ENCODE data around the gene TSPYL1. TPM values are rescaled to one million over a fixed set of nuclear protein-coding genes. Genes with fewer than 3 reads are reported as not detected.
"Not testable (repeated sequence)": the region's sequence is repeated elsewhere in the genome, so short reads cannot be mapped to it uniquely, and the experiment has no call there.

TSPYL1 gene
- polyA plus RNA-seq, 12 donors, result 41.1 to 385 (median 54.4) TPM

GRCh38 chr6:116304538-116305097 is 24.9 kb upstream of the TSPYL1 start:
- DNase-seq, result no peak

GRCh38 chr6:116301104-116301503 is 21.4 kb upstream of the TSPYL1 start:
- no peak for DNase-seq

- no peak for DNase-seq
Measured at GRCh38 chr6:116300566-116300965, 20.8 kb upstream of the TSPYL1 start.

- no peak for DNase-seq
Measured at GRCh38 chr6:116298973-116299372, 19.2 kb upstream of the TSPYL1 start.

DNA sequence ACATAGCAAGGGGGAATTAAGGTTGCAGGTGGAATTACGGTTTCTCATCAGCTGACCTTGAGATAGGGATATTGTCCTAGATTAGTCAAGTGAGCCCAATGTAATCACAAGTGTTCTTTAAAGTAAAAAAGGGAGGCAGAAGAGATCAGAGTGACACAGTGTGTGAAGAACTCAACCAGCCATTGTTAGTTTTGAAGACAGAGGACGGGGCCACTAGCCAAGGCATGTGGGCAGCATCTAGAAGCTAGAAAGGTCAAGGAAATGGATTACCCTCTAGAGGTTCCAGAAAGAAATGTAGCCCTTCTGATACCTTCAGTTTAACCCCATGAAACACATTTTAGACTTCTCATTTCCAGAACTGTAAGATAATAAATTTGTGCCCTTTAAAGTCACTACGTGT is 18.5 kb upstream of the TSPYL1 start:
- no peak for DNase-seq

DNA sequence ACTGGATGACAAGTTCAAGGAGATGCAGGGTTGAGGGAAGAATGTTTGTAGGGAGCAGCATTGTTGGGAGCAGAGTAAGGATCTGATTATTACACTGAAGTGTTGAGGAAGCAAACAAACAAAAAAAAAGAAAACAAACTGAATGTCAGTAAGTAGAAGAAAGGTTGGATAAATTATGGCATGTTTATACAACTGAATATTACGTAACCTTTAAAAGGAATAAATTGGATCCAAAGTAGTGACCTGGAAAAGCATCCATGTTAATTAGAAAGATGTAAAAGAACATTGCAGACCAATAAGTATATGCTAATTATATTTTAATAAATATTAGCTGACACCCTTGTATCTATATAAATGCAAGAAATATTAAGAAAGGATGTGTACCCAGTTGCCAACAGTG is 12.8 kb upstream of the TSPYL1 start:
- DNase-seq, result no peak

DNA sequence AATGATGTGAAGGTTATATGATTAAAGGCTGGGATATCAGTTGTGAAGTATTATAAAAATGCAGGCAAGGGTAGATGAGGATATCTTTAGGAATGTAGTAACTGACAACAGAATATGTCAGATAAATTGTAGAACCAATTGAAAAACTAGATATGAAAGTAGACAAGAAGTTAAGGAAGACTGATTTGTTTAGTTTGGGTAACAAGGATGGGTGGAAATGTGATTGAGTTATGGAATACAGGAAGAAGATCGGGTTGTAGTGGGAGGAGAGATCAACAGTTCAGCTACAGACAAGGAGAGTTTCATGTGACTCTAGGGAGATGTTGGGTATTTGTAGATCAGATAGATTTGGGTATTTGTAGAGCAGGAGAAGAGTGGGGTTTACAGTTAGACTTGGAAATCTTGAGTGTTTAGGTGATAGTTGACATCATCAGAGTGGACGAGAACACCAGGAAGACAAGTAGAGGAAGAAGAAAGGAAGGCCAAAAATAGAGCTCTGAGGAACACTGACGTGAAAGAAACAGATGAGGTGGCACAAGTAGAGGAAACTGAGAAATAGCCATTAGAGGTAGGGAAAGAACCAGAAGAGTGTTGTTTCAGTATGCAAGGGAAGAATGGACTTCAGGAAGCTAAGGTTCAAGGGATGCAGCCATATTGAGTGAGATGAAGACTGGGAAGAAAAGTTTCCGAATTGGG is 12.1 kb upstream of the TSPYL1 start:
- DNase-seq, result no peak

GRCh38 chr6:116290799-116291198 is 11.1 kb upstream of the TSPYL1 start:
- DNase-seq, result no peak

GRCh38 chr6:116289876-116290275 is 10.1 kb upstream of the TSPYL1 start:
- no peak for DNase-seq

DNA sequence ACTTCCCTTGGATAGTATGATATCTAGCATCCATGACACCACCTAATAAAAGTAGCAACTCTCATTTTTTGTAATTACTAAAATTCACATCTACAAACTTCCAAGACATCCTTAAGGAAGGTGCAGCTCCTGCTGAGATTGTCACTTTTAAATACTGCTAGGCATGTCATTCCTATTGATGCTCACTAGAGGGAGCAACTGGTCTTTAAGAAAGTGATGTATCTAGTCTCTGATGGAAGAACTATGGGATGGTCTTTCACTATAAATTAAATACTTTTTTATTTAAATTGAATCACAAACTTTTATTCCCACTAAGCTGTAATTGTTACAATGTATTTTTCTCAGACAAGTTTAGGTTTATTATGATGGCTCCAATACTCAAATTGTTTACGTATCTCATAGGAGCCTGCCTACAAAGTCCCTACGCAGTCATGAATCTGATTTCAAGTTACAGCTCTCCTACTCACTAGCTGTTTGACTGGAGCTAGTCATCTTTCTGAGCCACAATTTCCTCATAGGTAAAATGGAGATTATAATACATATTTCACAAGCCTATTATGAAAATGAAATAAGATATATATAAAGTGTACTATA is 8.1 kb upstream of the TSPYL1 start:
- no peak for DNase-seq

DNA sequence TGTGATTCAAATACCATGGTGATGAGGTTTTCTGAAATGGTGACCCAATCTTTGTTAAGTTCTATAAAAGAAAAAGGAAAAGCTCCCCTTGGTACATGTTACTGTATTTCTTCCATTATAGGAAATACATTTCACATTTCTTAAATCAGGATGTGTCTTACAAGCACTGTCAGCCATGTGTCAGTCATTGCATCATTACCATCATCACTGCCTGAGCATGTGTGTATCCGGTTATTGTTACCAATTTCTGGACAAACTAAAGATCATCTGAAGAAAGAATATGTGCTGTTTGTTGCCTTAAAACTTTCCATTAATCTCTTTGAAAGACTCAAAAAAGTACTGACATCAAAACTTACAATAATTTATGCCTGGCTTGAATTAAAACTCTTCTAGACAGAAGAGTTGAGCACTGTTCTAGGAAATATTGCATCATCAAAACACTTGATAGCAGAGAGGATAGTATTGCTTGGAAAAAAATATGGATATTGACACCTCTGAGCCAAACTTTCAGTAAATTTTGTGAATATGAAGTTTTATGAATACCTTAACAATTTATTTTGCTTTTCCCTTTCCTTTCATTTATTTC is 7.1 kb upstream of the TSPYL1 start:
- no peak for DNase-seq

GRCh38 chr6:116284984-116285383 is 5.3 kb upstream of the TSPYL1 start:
- DNase-seq, result not testable (repeated sequence)

GRCh38 chr6:116283191-116283590 is 3.5 kb upstream of the TSPYL1 start:
- DNase-seq, result no peak

DNA sequence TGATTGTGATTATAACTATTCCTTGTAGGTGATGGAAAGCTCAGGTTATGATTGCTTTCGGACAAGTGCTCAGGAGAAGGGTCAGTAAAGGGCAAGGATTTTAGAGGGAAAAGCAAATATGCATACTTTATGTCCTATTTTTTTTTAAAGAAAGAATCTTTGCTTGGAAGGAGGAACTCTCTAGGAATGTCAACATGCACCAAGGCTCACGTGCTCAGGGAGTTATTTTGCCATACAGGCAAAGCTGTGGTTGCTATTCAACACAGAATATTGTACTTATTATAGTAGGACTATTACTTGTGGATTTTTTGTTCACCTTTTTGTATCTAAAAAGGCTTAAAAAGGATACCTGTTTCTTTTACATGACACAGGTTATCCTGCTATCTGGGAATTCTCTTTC is 3.0 kb upstream of the TSPYL1 start:
- no peak for DNase-seq

GRCh38 chr6:116280933-116281316 is 1.2 kb upstream of the TSPYL1 start:
- DNase-seq, result no peak

GRCh38 chr6:116280161-116280932 is 617 bp upstream of the TSPYL1 start:
- no peak for DNase-seq

DNA sequence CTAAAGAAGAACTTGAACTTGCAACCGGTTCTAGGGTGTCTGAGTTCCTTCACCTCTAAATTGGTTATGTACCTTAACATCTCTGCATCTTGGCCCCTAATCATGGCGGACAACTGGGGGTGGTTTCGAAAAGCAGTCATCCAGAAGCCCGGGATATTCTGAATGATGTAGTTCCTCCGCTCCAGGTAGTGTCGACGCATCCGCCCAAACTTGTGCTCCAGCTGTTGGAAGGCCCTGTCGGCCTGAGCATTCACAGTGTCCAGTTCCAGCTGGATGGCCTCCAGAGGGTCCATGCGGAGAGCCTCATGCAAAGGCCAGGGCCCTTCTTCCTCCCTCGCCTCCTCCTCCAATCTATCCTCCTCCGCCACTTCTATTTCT is 887 bp downstream of the TSPYL1 start:
- DNase-seq, result peak; percentile 80

- no peak for DNase-seq
Measured at GRCh38 chr6:116278481-116278829, 1.3 kb downstream of the TSPYL1 start.

GRCh38 chr6:116277124-116277523 is 2.6 kb downstream of the TSPYL1 start:
- no peak for DNase-seq

GRCh38 chr6:116271149-116271708 is 8.5 kb downstream of the TSPYL1 start:
- no peak for DNase-seq

DNA sequence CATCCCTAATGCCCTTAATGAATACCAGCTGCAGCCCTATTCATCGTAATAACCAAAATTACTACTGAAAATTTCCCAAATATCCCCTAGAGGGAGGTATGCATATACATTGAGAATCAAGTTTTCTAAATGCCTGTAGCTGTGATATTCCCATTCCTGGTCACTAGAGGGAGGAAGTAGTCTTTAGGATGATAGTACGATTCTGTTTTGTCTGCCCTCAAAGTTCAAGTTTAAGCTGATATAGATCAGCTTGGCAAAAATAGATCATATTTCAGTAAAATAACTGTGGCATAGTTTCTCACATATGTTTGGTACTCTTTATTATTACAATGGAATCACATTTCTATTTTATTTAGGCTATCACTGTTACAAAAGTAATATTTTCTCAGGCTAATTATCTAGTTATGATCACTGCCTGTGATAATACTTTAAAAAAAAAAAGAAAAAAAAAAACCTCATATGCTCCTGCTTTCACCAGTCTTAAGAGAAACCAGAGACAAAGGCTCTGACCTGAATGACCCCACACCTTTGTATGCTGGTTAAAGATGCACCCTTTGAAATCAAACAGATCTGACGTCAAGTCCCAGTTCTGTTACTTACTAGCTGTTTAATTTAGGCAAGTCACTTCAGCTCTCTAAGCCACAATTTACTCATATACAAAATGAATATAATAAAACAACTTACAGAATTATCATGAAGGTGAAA is 11.0 kb downstream of the TSPYL1 start:
- peak; percentile 68 for DNase-seq

Measured in muscle of arm (tissue), 12 donors.